ENCODE data around the gene ARMC2. TPM values are rescaled to one million over a fixed set of nuclear protein-coding genes. Genes with fewer than 3 reads are reported as not detected.

Gene ARMC2
- total RNA-seq, 3 donors from 2014 or later (not counting 1 experiment from before 2014, with no cell fraction given), result 9.4 to 13.8 (median 9.7) TPM

- Histone ChIP-seq H3K27ac (ENCODE audit: low read length) (no peak overlapping the region), H3K27me3 (ENCODE audit: control insufficient read depth, insufficient read depth, low read length) (no peaks in the 10 kb centered on the region), H3K4me3 (ENCODE audit: low read length) (no peak overlapping the region), H3K36me3 (ENCODE audit: control insufficient read depth, insufficient read depth, low read length) (no peaks in the 10 kb centered on the region), H3K9me3 (ENCODE audit: control insufficient read depth, insufficient read depth, low read length) (no peaks in the 10 kb centered on the region), H3K4me1 (ENCODE audit: control insufficient read depth, insufficient read depth, low read length) (peaks cover 21% of the 10 kb centered on the region)
- no peaks in the 10 kb centered on the region for H3K27me3 Mint-ChIP-seq (ENCODE audit: low read depth in 2 of 2)
- H3K36me3 Mint-ChIP-seq, result no peaks in the 10 kb centered on the region
- H3K9me3 Mint-ChIP-seq, result no peaks in the 10 kb centered on the region
- no peak for TF ChIP-seq CTCF (IDR thresholded peaks at IDR 0.05)
- no peak for ATAC-seq
- peaks cover 26 to 28% of the 10 kb centered on the region in 2 donors for H3K4me1 Mint-ChIP-seq
- no peak overlapping the region for H3K4me3 Mint-ChIP-seq
- H3K27ac Mint-ChIP-seq, result no peak overlapping the region
- no peak for DNase-seq
- intact Hi-C loops (cut with micrococcal nuclease), result no loop called here
- WGBS (ENCODE audit: insufficient coverage), result 69% methylated on average over 7 of the region's 7 CpGs
Observed at GRCh38 chr6:108948181-108948661, 100.0 kb downstream of the ARMC2 start.

- no peaks in the 10 kb centered on the region for H3K27me3 Mint-ChIP-seq (ENCODE audit: low read depth in 2 of 2)
- intact Hi-C loops (cut with micrococcal nuclease), result no loop called here
- Histone ChIP-seq H3K27ac (ENCODE audit: low read length) (no peak overlapping the region), H3K36me3 (ENCODE audit: control insufficient read depth, insufficient read depth, low read length) (no peaks in the 10 kb centered on the region), H3K9me3 (ENCODE audit: control insufficient read depth, insufficient read depth, low read length) (no peaks in the 10 kb centered on the region), H3K4me1 (ENCODE audit: control insufficient read depth, insufficient read depth, low read length) (peaks cover 25% of the 10 kb centered on the region), H3K4me3 (ENCODE audit: low read length) (no peak overlapping the region), H3K27me3 (ENCODE audit: control insufficient read depth, insufficient read depth, low read length) (no peaks in the 10 kb centered on the region)
- no peak overlapping the region for H3K4me3 Mint-ChIP-seq
- WGBS (ENCODE audit: insufficient coverage), result 87% methylated on average over 16 of the region's 16 CpGs
- H3K36me3 Mint-ChIP-seq, result no peaks in the 10 kb centered on the region
- H3K27ac Mint-ChIP-seq, result no peak overlapping the region
- no peak for TF ChIP-seq CTCF (IDR thresholded peaks at IDR 0.05)
- DNase-seq (no peak), ATAC-seq (no peak)
- peaks cover 24 to 25% of the 10 kb centered on the region in 2 donors for H3K4me1 Mint-ChIP-seq
- no peaks in the 10 kb centered on the region for H3K9me3 Mint-ChIP-seq
Observed at GRCh38 chr6:108951351-108951953, 103.2 kb downstream of the ARMC2 start.

- Histone ChIP-seq H3K9me3 (ENCODE audit: control insufficient read depth, insufficient read depth, low read length) (no peaks in the 10 kb centered on the region), H3K4me1 (ENCODE audit: control insufficient read depth, insufficient read depth, low read length) (peaks cover 23% of the 10 kb centered on the region), H3K4me3 (ENCODE audit: low read length) (no peak overlapping the region), H3K36me3 (ENCODE audit: control insufficient read depth, insufficient read depth, low read length) (no peaks in the 10 kb centered on the region), H3K27me3 (ENCODE audit: control insufficient read depth, insufficient read depth, low read length) (no peaks in the 10 kb centered on the region), H3K27ac (ENCODE audit: low read length) (no peak overlapping the region)
- intact Hi-C loops (cut with micrococcal nuclease), result no loop called here
- no peaks in the 10 kb centered on the region for H3K36me3 Mint-ChIP-seq
- TF ChIP-seq CTCF (IDR thresholded peaks at IDR 0.05), result no peak
- H3K27ac Mint-ChIP-seq, result no peak overlapping the region
- peaks cover 14 to 17% of the 10 kb centered on the region in 2 donors for H3K4me1 Mint-ChIP-seq
- no peak overlapping the region for H3K4me3 Mint-ChIP-seq
- no peaks in the 10 kb centered on the region for H3K9me3 Mint-ChIP-seq
- no peak for ATAC-seq
- WGBS (ENCODE audit: insufficient coverage), result 87% methylated on average over 25 of the region's 27 CpGs
- no peaks in the 10 kb centered on the region for H3K27me3 Mint-ChIP-seq (ENCODE audit: low read depth in 2 of 2)
- no peak for DNase-seq
Observed at GRCh38 chr6:108952776-108953486, 104.7 kb downstream of the ARMC2 start.

Measured in natural killer cell (primary cell).